GM21423 (cell line): Measurements from ENCODE around the gene B4GALNT4.
"Not testable (repeated sequence)": the region's sequence is repeated elsewhere in the genome, so short reads cannot be mapped to it uniquely, and the experiment has no call there.

Source experiments
- ATAC-seq: cut with Tn5 transposase; IDR thresholded peaks from one replicate; pipeline ENCODE4 v1.9.1; 2021; ENCODE audit warnings: mild to moderate bottlenecking, moderate library complexity; ENCODE audit not compliant: unreplicated experiment

B4GALNT4 gene

DNA sequence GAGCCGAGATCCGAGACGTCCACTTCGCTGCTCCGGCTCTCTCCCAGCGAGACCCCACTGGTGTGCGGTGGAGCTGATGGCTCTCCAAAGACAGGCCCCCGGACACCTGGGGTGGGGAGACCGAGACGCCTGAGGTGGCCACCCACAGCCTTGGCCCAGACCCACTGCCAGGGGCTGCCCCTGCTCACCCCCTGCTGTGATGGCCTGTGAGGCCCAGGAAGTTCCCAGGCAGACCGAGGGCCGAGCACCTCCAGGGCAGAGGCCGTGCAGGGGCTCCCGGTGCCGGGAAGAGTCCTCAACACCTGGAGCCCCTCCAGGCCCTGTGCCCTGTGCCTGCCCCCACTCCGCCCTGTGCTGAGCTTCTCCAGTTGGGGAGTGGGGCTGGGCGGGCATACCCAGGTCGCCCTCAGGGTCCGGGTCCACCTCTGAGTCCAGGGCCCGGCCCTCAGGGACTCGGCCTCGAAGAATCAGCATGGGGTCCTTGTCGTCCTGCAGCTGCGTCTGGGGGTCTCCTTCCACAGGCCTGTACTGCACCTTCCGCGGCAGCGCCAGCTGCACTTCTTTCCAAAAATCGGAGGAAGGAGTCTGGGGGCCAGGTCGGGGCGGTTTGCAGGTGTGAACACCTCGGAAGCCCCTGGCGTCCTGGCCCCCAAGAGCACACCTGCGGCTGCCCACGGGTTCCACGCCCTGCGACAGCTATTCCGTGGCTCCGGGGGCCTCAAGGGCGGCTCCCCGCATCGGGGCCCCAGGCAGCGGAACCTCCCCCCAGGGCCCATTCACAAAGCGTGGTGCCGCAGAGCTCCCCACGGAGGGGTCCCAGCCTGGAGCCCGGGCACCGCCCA is 36.9 kb downstream of the B4GALNT4 start:
- ATAC-seq: no peak

DNA sequence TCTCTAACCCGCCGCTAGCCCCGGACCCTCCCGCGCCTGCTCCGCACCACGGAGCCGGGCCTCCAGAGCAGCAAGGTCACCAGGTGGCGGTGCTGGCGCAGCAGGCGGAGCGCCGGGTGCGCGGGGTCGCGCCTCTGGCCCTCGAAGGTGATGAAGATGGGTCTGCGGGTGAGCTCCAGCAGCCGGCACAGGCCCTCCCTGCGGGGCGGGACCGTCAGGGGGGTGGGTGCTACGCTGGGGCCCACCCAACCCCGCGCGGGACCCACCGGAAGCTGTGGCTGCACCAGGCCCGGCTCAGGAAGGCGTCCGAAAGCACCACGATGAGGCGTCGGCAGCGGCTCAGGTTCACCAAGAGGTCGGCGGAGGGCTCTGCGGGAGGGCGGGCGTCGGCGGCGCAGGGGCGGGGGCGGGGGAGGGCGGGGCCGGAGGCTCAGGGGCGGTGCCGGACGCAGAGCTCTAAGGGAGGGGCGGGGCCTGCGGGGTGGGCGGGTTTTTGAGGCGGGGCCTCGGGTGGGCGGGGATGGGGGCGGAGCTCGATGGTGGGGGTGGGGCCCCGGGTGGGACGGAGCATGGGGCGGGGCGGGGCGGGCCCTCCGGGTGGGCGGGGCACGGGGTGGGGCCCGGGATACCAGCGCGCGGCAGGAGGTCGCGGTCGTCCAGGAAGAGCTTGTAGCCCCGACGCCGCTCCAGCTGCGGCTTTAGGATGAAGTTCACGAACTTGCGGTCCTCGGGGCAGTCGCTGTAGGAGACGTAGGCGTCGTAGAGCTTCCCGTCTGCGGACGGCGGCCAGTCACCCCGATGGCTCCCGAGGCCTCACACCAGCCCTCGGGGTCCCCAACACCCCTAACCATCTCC is 37.7 kb downstream of the B4GALNT4 start:
- ATAC-seq: peak; percentile 79

GRCh38 chr11:407651-408123 is 38.4 kb downstream of the B4GALNT4 start:
- no peak for ATAC-seq

DNA sequence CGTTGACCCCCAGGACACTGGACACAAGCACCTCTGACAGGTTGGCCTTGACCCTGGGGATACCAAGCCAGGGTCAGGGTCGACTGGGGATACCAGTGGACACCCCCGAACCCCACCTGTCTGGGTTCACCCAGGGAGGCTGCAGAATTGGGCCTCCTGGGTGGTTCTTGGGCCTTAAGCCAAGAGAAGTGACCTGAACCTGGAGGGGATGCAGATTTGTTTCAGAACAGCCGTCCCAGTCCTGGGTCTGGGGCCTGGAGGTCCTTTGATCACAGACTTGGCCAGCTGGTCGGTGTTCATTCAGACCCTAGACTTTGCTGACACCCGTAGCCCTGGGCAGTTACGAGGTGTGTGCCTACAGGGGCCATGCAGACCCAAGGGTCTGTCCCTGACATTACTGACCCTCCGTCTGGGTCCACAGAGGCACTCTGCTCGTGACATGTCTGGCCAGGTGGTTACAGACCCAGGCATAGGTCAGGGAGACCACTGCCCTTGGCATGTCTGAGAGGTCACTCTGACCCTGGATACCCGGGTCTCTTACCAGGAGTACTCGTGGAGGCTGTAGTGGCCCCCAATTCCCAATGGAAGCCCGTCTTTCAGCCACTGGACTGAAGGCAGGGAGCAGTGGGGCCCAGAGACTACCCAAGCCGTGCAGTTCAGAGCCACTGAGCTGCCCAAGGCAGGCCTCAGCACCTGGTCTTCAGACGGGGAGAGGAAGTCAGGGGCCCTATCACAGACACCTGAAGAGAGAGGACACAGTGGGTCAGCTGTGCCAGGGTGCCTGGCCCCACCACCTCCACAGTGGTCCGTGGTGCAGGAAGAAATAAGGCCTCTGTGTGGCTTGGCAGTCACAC is 39.1 kb downstream of the B4GALNT4 start:
- no peak for ATAC-seq

- ATAC-seq: no peak
Observed at GRCh38 chr11:409008-409599, 39.8 kb downstream of the B4GALNT4 start.

GRCh38 chr11:409600-410483 is 40.5 kb downstream of the B4GALNT4 start:
- ATAC-seq: no peak

GRCh38 chr11:410711-411110 is 41.4 kb downstream of the B4GALNT4 start:
- ATAC-seq: not testable (repeated sequence)

DNA sequence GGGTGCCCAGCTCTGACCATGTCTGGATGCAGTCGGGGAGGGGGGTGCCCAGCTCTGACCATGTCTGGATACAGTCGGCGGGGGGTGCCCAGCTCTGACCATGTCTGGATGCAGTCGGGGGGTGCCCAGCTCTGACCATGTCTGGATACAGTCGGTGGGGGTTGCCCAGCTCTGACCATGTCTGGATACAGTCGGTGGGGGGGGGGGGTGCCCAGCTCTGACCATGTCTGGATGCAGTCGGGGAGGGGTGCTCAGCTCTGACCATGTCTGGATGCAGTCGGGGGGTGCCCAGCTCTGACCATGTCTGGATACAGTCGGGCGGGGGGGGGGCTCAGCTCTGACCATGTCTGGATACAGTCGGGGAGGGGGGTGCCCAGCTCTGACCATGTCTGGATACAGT is 42.2 kb downstream of the B4GALNT4 start:
- ATAC-seq: not testable (repeated sequence)

- no peak for ATAC-seq
Observed at GRCh38 chr11:412641-413119, 43.4 kb downstream of the B4GALNT4 start.

DNA sequence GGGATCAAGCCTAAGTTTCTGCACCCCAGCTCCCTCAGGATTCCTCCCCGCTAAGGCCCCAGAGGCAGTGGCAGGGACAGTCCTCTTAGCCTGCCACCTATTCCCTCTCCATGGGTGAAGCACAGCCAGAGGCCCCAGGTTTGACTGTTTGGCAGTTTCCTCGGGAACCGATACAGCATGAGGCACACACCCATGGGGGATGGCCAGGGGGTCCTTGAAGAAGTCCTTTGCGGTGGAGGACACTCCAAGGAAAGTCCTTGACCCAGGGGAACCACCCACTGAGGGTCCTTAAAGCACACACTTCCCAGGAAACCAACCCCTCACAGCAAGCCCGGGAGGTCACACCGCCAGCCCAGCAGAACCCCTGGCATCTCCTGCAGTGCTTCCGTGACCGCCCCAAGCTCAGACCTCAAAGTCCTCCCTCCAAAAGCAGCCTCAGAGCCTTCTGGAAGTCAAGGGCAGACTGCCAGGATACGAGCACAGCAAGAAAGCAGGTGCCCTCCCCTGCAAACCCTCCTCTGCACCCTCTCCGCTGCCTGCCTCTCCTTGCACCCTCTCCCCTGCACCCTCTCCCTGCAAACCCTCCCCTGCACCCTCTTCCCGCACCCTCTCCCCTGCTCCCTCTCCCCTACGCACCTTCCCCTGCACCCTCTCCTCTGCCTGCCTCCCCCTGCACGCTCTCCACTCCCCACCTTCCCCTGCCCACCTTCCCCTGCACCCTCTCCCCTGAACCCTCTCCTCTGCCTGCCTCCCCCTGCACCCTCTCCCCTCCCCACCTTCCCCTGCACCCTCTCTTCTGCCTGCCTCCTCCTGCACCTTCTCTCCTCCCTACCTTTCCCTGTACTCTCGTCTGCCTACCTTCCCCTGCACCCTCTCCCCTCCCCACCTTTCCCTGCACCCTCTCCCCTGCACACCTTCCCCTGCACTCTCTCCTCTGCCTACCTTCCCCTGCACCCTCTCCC is 44.1 kb downstream of the B4GALNT4 start:
- no peak for ATAC-seq

DNA sequence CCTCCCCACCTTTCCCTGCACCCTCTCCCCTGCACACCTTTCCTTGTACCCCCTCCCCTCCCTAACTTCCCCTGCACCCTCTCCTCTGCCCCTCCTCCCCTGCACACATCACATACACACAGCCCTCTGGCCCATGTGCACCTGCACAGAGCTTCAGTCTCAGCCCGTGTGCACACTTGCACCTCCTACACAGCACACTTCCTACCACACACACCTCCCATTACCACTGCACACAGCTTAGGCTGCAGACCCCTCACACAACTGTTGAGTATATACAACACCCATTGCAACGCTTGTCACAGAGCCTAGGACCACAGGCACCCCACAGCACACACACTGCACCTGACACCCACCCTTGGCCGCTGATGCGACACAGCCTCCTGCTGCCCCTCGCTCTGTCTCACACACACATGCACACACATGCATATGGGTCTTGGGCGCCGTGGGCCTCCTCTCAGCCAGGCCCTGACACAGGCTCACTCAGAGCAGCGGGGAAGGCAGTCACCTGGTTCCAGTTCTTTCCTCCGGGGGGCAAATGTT is 45.1 kb downstream of the B4GALNT4 start:
- no peak for ATAC-seq

GRCh38 chr11:415640-416041 is 46.3 kb downstream of the B4GALNT4 start:
- no peak for ATAC-seq

DNA sequence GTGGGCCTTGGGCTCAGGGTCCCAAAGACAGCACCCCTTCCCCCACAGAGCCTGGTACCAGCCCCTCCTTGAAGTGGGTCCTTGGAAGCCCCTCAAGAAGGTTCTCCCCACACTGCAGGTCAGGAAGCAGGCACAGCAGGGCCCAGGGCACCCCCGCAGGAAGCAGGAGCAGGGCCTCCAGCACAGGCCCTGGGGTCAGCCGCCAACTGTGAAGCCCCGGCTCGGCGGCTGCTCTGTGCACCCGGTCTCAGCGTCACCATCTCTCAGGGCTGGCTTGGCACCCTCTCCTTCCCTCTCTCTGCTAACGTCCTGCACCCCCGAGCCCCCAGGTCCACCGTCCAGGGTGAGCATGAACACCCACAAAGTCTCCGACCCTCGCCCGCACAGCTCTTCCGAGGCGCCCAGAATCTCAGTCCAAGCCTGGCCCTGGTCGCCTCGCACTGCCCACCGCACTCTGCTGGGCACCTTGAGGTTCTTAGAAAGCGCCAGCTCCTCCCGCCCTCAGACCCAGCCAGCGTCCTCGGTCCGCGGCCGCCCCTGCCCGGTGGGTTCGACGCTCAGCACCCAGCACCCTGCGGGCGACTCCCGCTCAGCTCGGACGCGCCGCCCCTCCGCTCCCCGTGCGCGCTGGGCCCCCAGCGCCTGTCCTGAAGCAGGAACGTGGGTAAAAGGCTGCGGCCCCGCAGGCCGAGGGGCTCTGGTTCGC is 46.9 kb downstream of the B4GALNT4 start:
- ATAC-seq: no peak

DNA sequence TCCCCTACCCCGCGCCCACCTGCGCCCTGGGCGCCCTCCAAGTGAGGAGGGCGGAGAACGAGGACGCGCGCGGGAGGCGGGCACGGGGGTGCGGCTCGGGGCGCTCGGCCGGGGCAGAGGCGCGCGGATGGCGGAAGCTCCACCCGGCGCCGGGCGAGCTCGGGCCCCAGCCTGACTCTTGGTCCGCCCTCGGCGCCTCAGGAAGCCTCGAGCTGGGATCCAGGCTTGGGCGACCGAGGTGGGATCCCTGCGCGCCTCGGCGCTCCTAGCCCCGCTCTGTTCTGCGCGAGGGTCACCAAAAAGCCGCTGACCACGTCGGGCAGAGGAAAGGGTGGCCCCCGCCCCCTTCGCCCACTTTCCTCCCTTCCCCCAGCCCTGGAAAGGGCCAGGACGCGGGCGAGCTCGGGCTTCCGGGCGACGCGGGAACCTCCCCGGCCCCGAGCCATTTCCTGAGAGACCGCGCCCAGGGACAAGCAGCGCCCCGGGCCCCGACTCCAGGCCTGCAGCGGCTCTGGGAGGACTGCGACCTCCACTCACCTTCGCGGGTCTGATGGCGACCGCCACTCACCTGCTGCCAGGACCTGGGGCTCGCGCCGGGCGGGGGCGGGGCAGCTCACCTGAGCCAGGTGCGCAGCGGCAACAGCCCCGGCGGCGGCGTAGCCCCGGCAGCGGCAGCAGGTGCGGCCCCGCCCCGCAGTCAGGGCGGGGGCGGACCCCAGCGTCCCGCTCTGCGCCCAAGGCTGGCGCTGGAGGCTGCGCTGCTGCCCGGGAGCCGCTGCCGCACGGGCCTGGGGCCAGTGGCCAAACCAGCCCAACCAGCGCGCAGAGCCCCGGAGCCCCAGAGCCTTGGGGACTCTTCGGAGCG is 47.7 kb downstream of the B4GALNT4 start:
- no peak for ATAC-seq

GRCh38 chr11:417652-418342 is 48.5 kb downstream of the B4GALNT4 start:
- no peak for ATAC-seq
